Central memory CD4-positive, alpha-beta T cell (primary cell): ENCODE measurements around the gene PARP3.

Experiments used
- DNase-seq: peaks from one replicate; pipeline ENCODE4 v3.0.0; 2022

PARP3 gene

GRCh38 chr3:51949121-51949520 is 7.0 kb downstream of the PARP3 start:
- DNase-seq = no peak

GRCh38 chr3:51950899-51951298 is 8.7 kb downstream of the PARP3 start:
- DNase-seq = no peak

- no peak for DNase-seq
These were observed 11.3 kb downstream of the PARP3 start for GRCh38 chr3:51953445-51953844.

GRCh38 chr3:51954105-51954504 is 11.9 kb downstream of the PARP3 start:
- DNase-seq = no peak

DNA sequence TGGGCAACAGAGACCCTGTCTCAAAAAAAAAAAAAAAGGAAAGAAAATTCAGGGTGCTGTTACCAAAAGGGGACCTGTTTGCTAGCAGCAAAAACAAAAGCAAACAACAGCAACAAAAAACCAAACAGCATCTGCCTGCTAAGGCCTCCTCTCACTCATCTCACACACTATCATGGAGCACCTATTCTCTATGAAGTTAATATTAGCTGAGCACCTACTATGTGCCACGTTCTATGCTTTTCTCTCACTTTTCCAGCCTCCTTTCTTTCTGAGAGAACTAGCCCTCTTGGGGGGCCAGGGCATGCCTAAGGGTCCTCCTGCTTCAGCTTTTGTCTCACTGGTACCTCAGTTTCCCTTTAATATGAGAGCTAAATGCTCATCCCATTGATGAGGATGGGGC is 12.6 kb downstream of the PARP3 start:
- DNase-seq = no peak

- no peak for DNase-seq
These were observed 13.2 kb downstream of the PARP3 start, which contains the start of gene GPR62 for GRCh38 chr3:51955175-51955892. Gene GPR62 (plus strand): TSS chr3:51955381. CDS start chr3:51955653, 272 bp downstream.

DNA sequence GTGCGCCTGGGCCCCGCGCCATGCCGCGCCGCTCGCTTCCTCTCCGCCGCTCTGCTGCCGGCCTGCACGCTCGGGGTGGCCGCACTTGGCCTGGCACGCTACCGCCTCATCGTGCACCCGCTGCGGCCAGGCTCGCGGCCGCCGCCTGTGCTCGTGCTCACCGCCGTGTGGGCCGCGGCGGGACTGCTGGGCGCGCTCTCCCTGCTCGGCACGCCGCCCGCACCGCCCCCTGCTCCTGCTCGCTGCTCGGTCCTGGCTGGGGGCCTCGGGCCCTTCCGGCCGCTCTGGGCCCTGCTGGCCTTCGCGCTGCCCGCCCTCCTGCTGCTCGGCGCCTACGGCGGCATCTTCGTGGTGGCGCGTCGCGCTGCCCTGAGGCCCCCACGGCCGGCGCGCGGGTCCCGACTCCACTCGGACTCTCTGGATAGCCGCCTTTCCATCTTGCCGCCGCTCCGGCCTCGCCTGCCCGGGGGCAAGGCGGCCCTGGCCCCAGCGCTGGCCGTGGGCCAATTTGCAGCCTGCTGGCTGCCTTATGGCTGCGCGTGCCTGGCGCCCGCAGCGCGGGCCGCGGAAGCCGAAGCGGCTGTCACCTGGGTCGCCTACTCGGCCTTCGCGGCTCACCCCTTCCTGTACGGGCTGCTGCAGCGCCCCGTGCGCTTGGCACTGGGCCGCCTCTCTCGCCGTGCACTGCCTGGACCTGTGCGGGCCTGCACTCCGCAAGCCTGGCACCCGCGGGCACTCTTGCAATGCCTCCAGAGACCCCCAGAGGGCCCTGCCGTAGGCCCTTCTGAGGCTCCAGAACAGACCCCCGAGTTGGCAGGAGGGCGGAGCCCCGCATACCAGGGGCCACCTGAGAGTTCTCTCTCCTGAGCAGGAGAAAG is 14.0 kb downstream of the PARP3 start:
- DNase-seq = no peak

GRCh38 chr3:51957520-51958205 is 15.5 kb downstream of the PARP3 start:
- DNase-seq = no peak

GRCh38 chr3:51958603-51959521 is 16.7 kb downstream of the PARP3 start:
- no peak for DNase-seq

DNA sequence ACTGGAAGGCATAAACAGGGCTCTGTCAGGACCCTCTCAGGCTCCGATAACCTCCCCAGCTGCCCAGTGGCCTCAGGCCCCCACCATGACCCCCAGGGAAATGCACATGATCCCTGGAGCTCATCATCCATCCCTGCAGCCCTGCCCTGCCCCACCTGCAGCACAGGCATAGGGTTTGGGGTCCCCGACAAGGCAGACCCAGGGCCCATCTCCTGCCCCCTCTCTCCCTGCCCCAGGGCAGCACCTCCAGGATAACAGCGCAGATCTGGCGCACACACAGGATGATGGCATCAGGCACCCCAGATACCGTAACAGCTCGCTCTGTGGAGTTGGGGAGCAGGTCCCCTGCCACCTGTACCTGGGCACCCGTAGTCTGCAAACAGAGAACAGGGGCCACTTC is 17.5 kb downstream of the PARP3 start:
- no peak for DNase-seq

- DNase-seq = no peak
These were observed 18.2 kb downstream of the PARP3 start for GRCh38 chr3:51960386-51960785.

DNA sequence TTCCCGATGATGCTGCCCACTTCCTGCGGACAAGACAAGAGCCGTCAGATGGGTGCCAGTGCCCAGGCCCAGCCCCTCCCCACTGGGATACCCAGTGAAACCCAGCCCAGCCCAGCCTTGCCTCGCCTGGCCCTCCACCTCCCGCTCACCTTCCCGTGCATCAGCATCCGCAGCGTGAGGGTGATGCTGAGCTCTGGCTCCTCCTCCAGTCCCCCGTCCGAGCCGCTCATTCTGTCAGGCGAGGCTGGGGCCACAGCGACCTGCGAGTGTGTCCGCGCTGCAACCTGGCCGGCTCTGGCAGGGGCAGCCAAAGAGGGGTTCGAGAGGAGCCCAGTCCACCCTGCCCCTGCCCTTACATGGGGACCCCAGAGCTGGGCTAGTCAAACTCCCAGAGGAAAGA is 18.8 kb downstream of the PARP3 start:
- no peak for DNase-seq

GRCh38 chr3:51961602-51962569 is 19.7 kb downstream of the PARP3 start:
- no peak for DNase-seq

GRCh38 chr3:51962854-51963530 is 20.8 kb downstream of the PARP3 start:
- no peak for DNase-seq

- no peak for DNase-seq
These were observed 21.8 kb downstream of the PARP3 start for GRCh38 chr3:51963951-51964451.

DNA sequence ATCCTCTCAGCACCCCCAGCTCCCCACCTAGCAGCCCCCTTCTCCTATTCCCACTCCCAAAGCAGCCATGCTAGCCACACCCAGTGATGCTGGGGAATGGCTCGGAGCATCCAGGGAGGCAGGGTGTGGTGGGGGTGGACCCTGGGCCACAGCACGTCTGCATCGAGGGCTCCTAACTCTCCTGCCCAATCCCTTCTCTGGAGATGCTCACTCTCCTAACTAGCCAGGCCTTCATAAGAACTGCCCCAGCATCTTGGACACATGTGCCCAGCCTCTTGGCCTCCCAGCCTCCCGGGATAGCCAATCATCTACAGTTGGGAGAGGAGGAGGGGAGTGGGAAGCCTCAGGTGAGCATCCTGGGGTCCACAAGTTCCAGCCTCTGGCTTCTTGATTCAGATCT is 22.4 kb downstream of the PARP3 start:
- no peak for DNase-seq

- DNase-seq = no peak
These were observed 23.9 kb downstream of the PARP3 start for GRCh38 chr3:51966016-51966415.

DNA sequence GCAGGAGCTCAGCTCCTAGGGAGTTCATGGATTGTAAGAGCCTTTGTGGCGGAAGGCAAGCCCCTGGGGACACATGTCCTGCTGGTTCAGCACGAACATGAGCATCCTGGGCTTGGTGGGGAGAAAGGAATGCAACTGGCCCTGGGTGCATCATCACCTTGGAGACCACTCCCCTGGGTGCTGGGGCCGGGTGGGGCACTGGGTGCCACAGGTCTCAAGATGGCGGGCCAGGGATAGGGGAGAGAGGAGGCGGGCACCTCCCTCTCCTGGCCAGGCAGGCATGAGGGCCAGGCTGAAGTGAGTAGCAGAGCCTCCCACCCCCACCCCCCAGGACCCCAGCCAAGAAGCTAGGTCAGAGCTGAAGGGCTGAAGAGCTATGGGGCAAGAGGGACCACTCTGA is 24.3 kb downstream of the PARP3 start:
- DNase-seq = no peak

GRCh38 chr3:51966922-51967383 is 24.8 kb downstream of the PARP3 start:
- DNase-seq = peak; percentile 30
